Activated T-cell treated with anti-CD3 and anti-CD28 coated beads, Interleukin-2, amount 50 U/mL, for 72 hours (primary cell): ENCODE measurements around the gene COMP. TPM values are rescaled to one million over a fixed set of nuclear protein-coding genes. Genes with fewer than 3 reads are reported as not detected.

ENCODE experiments used
- ATAC-seq, 2 donors: fragments of 150-1000 bp; cut with Tn5 transposase; replicated peaks in 1 of 2; 2 replicates each; pipeline ENCODE4 v1.10.0; 2021; ENCODE audit warnings: moderate library complexity in 2 of 2, mild to moderate bottlenecking in 1 of 2
- DNase-seq, 2 donors: peaks; one replicate each; pipeline ENCODE4 v3.0.0; 2021 to 2022; ENCODE audit warnings: mixed read lengths in 1 of 2
- H3K27ac Mint-ChIP-seq: one replicate; pipeline ENCODE4 v1.8.0; 2022; ENCODE audit warnings: mild to moderate bottlenecking, moderate library complexity, mixed read lengths
- H3K27me3 Mint-ChIP-seq: one replicate; pipeline ENCODE4 v1.8.0; 2022; ENCODE audit warnings: low read depth, mixed read lengths
- H3K36me3 Mint-ChIP-seq, 2 donors: one replicate each; pipeline ENCODE4 v1.8.0; 2022; ENCODE audit warnings: mixed read lengths in 2 of 2, mild to moderate bottlenecking in 1 of 2; ENCODE audit not compliant: insufficient read depth in 2 of 2
- H3K4me1 Mint-ChIP-seq: one replicate; pipeline ENCODE4 v1.8.0; 2022; ENCODE audit warnings: low read depth, mixed read lengths
- H3K4me3 Mint-ChIP-seq, 2 donors: one replicate each; pipeline ENCODE4 v1.8.0; 2022; ENCODE audit warnings: mild to moderate bottlenecking in 2 of 2, mixed read lengths in 2 of 2, moderate library complexity in 2 of 2
- H3K9me3 Mint-ChIP-seq, 2 donors: one replicate each; pipeline ENCODE4 v1.8.0; 2022; ENCODE audit warnings: mixed read lengths in 2 of 2
- total RNA-seq, 2 donors: library from RNA; stranded (reverse); gene quantifications; one replicate each; pipeline ENCODE4 v1.2.3, GENCODE V29; 2022

Gene COMP
- total RNA-seq, 2 donors from 2014 or later: not detected

- Mint-ChIP-seq H3K9me3 (no peaks in the 10 kb centered on the region), H3K4me3 (no peak overlapping the region), H3K4me1 (no peaks in the 10 kb centered on the region), H3K36me3 (no peaks in the 10 kb centered on the region), H3K27me3 (no peaks in the 10 kb centered on the region), H3K27ac (no peak overlapping the region)
- no peak for DNase-seq
- ATAC-seq: no peak
Observed at GRCh38 chr19:18751571-18751970, 39.5 kb downstream of the COMP start.

- Mint-ChIP-seq H3K9me3 (no peaks in the 10 kb centered on the region), H3K4me3 (no peak overlapping the region)
Observed at GRCh38 chr19:18750295-18750970, 40.7 kb downstream of the COMP start.

GRCh38 chr19:18749362-18750231 lies 41.5 kb downstream of the COMP start:
- Mint-ChIP-seq H3K27ac (no peak overlapping the region), H3K4me1 (no peaks in the 10 kb centered on the region), H3K4me3 (no peak overlapping the region), H3K9me3 (no peaks in the 10 kb centered on the region), H3K27me3 (no peaks in the 10 kb centered on the region), H3K36me3 (no peaks in the 10 kb centered on the region)
- ATAC-seq: no peak
- DNase-seq: no peak

More at GRCh38 chr19:18750295-18750970, 40.7 kb downstream of the COMP start:
- ATAC-seq: no peak
- no peak for DNase-seq
- Mint-ChIP-seq H3K27ac (no peak overlapping the region), H3K4me1 (no peaks in the 10 kb centered on the region), H3K36me3 (no peaks in the 10 kb centered on the region), H3K27me3 (no peaks in the 10 kb centered on the region)

GRCh38 chr19:18746401-18747325 lies 44.4 kb downstream of the COMP start:
- no peaks in the 10 kb centered on the region for H3K9me3 Mint-ChIP-seq
- H3K27me3 Mint-ChIP-seq: no peaks in the 10 kb centered on the region
- DNase-seq: no peak
- no peaks in the 10 kb centered on the region for H3K36me3 Mint-ChIP-seq
- ATAC-seq: no peak
- H3K4me3 Mint-ChIP-seq: no peak overlapping the region
- no peak overlapping the region for H3K27ac Mint-ChIP-seq
- H3K4me1 Mint-ChIP-seq: no peaks in the 10 kb centered on the region

- H3K27ac Mint-ChIP-seq: no peak overlapping the region
- DNase-seq (no peak), ATAC-seq (no peak)
- no peaks in the 10 kb centered on the region for H3K4me1 Mint-ChIP-seq
- H3K9me3 Mint-ChIP-seq: no peaks in the 10 kb centered on the region
- H3K27me3 Mint-ChIP-seq: no peaks in the 10 kb centered on the region
- H3K4me3 Mint-ChIP-seq: no peak overlapping the region
- no peaks in the 10 kb centered on the region for H3K36me3 Mint-ChIP-seq
Observed at GRCh38 chr19:18745931-18746330, 45.2 kb downstream of the COMP start.

GRCh38 chr19:18745012-18745735 lies 45.9 kb downstream of the COMP start:
- DNase-seq (no peak), ATAC-seq (no peak)
- Mint-ChIP-seq H3K9me3 (no peaks in the 10 kb centered on the region), H3K36me3 (no peaks in the 10 kb centered on the region), H3K27me3 (no peaks in the 10 kb centered on the region), H3K4me1 (no peaks in the 10 kb centered on the region), H3K27ac (no peak overlapping the region), H3K4me3 (no peak overlapping the region)

- Mint-ChIP-seq H3K27ac (no peak overlapping the region), H3K36me3 (no peaks in the 10 kb centered on the region), H3K9me3 (no peaks in the 10 kb centered on the region), H3K27me3 (no peaks in the 10 kb centered on the region), H3K4me3 (no peak overlapping the region), H3K4me1 (no peaks in the 10 kb centered on the region)
- ATAC-seq: no peak
- no peak for DNase-seq
Observed at GRCh38 chr19:18743784-18744418, 47.2 kb downstream of the COMP start.

- no peaks in the 10 kb centered on the region for H3K4me1 Mint-ChIP-seq
- no peak for ATAC-seq
- H3K27me3 Mint-ChIP-seq: no peaks in the 10 kb centered on the region
- no peaks in the 10 kb centered on the region for H3K9me3 Mint-ChIP-seq
- no peak for DNase-seq
- no peak overlapping the region for H3K4me3 Mint-ChIP-seq
- no peak overlapping the region for H3K27ac Mint-ChIP-seq
- no peaks in the 10 kb centered on the region for H3K36me3 Mint-ChIP-seq
Observed at GRCh38 chr19:18742838-18743783, 48.0 kb downstream of the COMP start.

- H3K27ac Mint-ChIP-seq: no peak overlapping the region
- H3K9me3 Mint-ChIP-seq: no peaks in the 10 kb centered on the region
- no peak for ATAC-seq
- no peaks in the 10 kb centered on the region for H3K27me3 Mint-ChIP-seq
- no peak overlapping the region for H3K4me3 Mint-ChIP-seq
- no peaks in the 10 kb centered on the region for H3K36me3 Mint-ChIP-seq
- H3K4me1 Mint-ChIP-seq: no peaks in the 10 kb centered on the region
- DNase-seq: no peak
Observed at GRCh38 chr19:18742324-18742723, 48.8 kb downstream of the COMP start.

- Mint-ChIP-seq H3K27me3 (no peaks in the 10 kb centered on the region), H3K27ac (no peak overlapping the region), H3K36me3 (no peaks in the 10 kb centered on the region), H3K4me1 (no peaks in the 10 kb centered on the region), H3K9me3 (no peaks in the 10 kb centered on the region), H3K4me3 (no peak overlapping the region)
- DNase-seq (no peak), ATAC-seq (no peak)
Observed at GRCh38 chr19:18741124-18742121, 49.7 kb downstream of the COMP start.
